GM12892 (cell line): ENCODE data around the gene LBHD1.

ENCODE experiments used
- POLR2A ChIP-seq: IDR thresholded peaks from 2 replicates; pipeline ENCODE4 v1.6.1; 2011; ENCODE audit warnings: low read depth, low read length, control low read depth
- POLR2AphosphoS5 ChIP-seq: IDR thresholded peaks from 2 replicates; pipeline ENCODE4 v1.6.1; 2011; ENCODE audit warnings: low read depth, low read length, control low read depth
- TAF1 ChIP-seq: IDR thresholded peaks from 2 replicates; pipeline ENCODE4 v1.6.1; 2011; ENCODE audit warnings: low read depth, mild to moderate bottlenecking, control low read depth, low read length, borderline replicate concordance

DNA sequence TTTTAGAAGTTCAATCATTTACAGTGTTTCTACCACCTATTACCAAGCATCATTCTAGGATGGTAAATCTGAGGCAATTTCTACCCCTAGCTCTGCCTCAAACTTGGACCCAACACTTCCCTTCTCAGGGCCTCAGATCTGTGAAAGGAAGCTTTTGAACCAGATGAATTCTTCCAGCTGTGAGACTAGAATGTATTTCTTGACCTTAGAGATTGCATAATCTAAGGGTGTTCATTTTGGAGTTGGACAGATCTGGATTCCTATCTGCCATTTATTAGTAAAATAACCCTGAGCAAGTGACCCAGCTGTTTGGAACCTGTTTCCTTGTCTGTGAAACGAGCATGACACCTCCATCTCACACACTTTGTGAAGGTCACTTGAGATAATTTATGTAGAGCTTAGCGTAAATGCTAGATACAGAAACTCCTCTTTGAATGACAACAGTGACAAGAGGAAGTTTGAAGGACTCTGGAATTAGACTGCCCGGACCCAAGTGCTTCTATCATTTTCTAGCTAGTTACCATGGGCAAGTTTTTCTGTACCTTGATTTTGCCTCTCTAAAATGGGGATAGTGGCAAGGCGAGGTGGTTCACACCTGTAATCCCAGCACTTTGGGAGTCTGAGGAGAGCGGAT lies 15.2 kb downstream of the LBHD1 start:
- TF ChIP-seq POLR2AphosphoS5 (no peak), POLR2A (no peak), TAF1 (no peak)
